ENCODE measurements around the gene ATL1. TPM values are rescaled to one million over a fixed set of nuclear protein-coding genes. Genes with fewer than 3 reads are reported as not detected.

ATL1 gene
- total RNA-seq, 1 experiment from 2014 or later = 1.5 TPM

DNA sequence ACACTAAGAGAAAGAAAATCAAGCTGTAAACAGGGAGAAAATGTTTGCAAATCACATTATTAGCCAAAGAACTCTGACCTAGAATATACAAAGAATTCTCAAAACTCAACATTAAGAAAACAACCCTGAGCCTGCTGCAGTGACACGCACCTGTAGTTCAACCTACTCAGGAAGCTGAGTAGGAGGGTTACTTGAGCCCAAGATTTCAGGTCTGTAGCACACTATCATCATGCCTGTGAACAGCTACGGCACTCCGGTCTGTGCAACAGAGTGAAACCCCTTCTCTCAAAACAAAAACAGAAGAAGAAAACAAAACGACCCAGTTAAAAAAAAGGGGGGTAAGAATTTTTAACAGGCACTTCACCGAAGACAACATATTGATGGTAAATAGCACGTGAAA is 87.3 kb downstream of the ATL1 start:
- H3K27me3 ChIP-seq (ENCODE audit: control insufficient read depth, insufficient read depth, low read length) = no peaks in the 10 kb centered on the region
- no peaks in the 10 kb centered on the region; the same call in 1 of the 2 replicates for H3K36me3 ChIP-seq (ENCODE audit: control insufficient read depth, insufficient read depth, low read length)
- ATAC-seq (no peak), DNase-seq (ENCODE audit: low read depth, low spot score) (no peak)
- H3K4me1 ChIP-seq (ENCODE audit: control insufficient read depth, insufficient read depth, low read length) = no peaks in the 10 kb centered on the region
- TF ChIP-seq, protein P1, sequence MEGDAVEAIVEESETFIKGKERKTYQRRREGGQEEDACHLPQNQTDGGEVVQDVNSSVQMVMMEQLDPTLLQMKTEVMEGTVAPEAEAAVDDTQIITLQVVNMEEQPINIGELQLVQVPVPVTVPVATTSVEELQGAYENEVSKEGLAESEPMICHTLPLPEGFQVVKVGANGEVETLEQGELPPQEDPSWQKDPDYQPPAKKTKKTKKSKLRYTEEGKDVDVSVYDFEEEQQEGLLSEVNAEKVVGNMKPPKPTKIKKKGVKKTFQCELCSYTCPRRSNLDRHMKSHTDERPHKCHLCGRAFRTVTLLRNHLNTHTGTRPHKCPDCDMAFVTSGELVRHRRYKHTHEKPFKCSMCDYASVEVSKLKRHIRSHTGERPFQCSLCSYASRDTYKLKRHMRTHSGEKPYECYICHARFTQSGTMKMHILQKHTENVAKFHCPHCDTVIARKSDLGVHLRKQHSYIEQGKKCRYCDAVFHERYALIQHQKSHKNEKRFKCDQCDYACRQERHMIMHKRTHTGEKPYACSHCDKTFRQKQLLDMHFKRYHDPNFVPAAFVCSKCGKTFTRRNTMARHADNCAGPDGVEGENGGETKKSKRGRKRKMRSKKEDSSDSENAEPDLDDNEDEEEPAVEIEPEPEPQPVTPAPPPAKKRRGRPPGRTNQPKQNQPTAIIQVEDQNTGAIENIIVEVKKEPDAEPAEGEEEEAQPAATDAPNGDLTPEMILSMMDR (IDR thresholded peaks at IDR 0.05) = no peak
- TF ChIP-seq POLR2AphosphoS5 (IDR thresholded peaks at IDR 0.05; ENCODE audit: low read depth, low read length) (no peak), REST (IDR thresholded peaks at IDR 0.05; ENCODE audit: insufficient read depth in 1 of 2, low read depth in 2 of 2, low read length in 1 of 2) (no peak), TCF7L2 (IDR thresholded peaks at IDR 0.05; ENCODE audit: low read depth, low read length) (no peak), SIN3A (IDR thresholded peaks at IDR 0.05; ENCODE audit: borderline replicate concordance, insufficient read depth, low read depth, low read length) (no peak)
- BruUV-seq (replicated peaks) = no TSS peak
- intact Hi-C loops (cut with micrococcal nuclease; ENCODE audit: unreplicated experiment) (no loop called here), in situ Hi-C loops (cut with HindIII; ENCODE audit: low pct_unique_long_range_greater_than_20kb, low sequenced_read_pairs) (no loop called here)
- ChIA-PET POLR2A (no interaction called here), CTCF (no interaction called here)
- no peak overlapping the region for H3K27ac ChIP-seq (ENCODE audit: low read length)
- H3K4me3 ChIP-seq (ENCODE audit: low read depth in 2 of 2, low read length in 2 of 2) = no peak overlapping the region
- H3K9me3 ChIP-seq (ENCODE audit: control insufficient read depth, insufficient read depth, low read depth, low read length) = no peaks in the 10 kb centered on the region

DNA sequence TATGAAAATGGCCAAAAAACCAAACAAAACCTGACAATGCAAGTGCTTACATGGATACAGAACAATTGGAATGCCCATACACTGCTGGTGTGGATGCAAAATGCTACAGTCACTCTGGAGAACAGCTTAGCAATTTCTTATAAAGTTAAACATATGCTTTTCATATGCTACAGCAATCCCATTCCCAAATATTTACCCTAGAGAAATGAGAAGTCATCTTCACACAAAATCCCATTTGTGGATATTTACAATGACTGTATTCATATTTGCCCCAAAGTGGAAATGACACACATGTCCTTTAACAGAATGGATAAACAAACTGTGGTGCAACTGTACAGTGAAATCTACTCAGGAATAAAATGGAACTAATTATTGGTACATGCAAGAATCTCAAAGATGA is 87.8 kb downstream of the ATL1 start:
- TF ChIP-seq REST (IDR thresholded peaks at IDR 0.05; ENCODE audit: insufficient read depth in 1 of 2, low read depth in 2 of 2, low read length in 1 of 2) (no peak), TCF7L2 (IDR thresholded peaks at IDR 0.05; ENCODE audit: low read depth, low read length) (no peak), POLR2AphosphoS5 (IDR thresholded peaks at IDR 0.05; ENCODE audit: low read depth, low read length) (no peak)
- TF ChIP-seq, protein P1 (IDR thresholded peaks at IDR 0.05) = no peak
- H3K27ac ChIP-seq (ENCODE audit: low read length) = no peak overlapping the region
- in situ Hi-C loops (cut with HindIII; ENCODE audit: low pct_unique_long_range_greater_than_20kb, low sequenced_read_pairs) (no loop called here), intact Hi-C loops (cut with micrococcal nuclease; ENCODE audit: unreplicated experiment) (no loop called here)
- no peaks in the 10 kb centered on the region; the same call in 1 of the 2 replicates for H3K36me3 ChIP-seq (ENCODE audit: control insufficient read depth, insufficient read depth, low read length)
- no peaks in the 10 kb centered on the region for H3K27me3 ChIP-seq (ENCODE audit: control insufficient read depth, insufficient read depth, low read length)
- POLR2A ChIA-PET = no interaction called here
- no peak overlapping the region for H3K4me3 ChIP-seq (ENCODE audit: low read depth in 2 of 2, low read length in 2 of 2)
- ATAC-seq (no peak), DNase-seq (ENCODE audit: low read depth, low spot score) (no peak)
- no peaks in the 10 kb centered on the region for H3K4me1 ChIP-seq (ENCODE audit: control insufficient read depth, insufficient read depth, low read length)
- CTCF ChIA-PET = no interaction called here
- no peaks in the 10 kb centered on the region for H3K9me3 ChIP-seq (ENCODE audit: control insufficient read depth, insufficient read depth, low read depth, low read length)
- BruUV-seq (replicated peaks) = no TSS peak

Measured in Panc1 (cell line).